ENCODE measurements around the gene SAMD4A.
A peak's percentile ranks its signal among the peaks of the same experiment; 100 is the strongest.

The SAMD4A gene

GRCh38 chr14:54652188-54652587, 85.3 kb downstream of the SAMD4A start:
- H3K36me3 ChIP-seq (ENCODE audit: control insufficient read depth, low read depth, low read length), result no peaks in the 10 kb centered on the region
- H3K27me3 ChIP-seq (ENCODE audit: control insufficient read depth, insufficient read depth, low read length), result no peaks in the 10 kb centered on the region
- H3K4me1 ChIP-seq (ENCODE audit: control insufficient read depth, low read depth, low read length), result peaks cover 30% of the 10 kb centered on the region
- peak overlapping the region; percentile 2 for H3K4me3 ChIP-seq (ENCODE audit: low read length)
- no peak overlapping the region for H3K9ac ChIP-seq (ENCODE audit: low read length)
- no peak overlapping the region for H3K27ac ChIP-seq (ENCODE audit: low read length)
- no peaks in the 10 kb centered on the region for H3K9me3 ChIP-seq (ENCODE audit: control insufficient read depth, low read depth, low read length)

- Histone ChIP-seq H3K9ac (ENCODE audit: low read length) (no peak overlapping the region), H3K36me3 (ENCODE audit: control insufficient read depth, low read depth, low read length) (no peaks in the 10 kb centered on the region), H3K4me1 (ENCODE audit: control insufficient read depth, low read depth, low read length) (peaks cover 30% of the 10 kb centered on the region), H3K9me3 (ENCODE audit: control insufficient read depth, low read depth, low read length) (no peaks in the 10 kb centered on the region), H3K27ac (ENCODE audit: low read length) (no peak overlapping the region), H3K4me3 (ENCODE audit: low read length) (no peak overlapping the region), H3K27me3 (ENCODE audit: control insufficient read depth, insufficient read depth, low read length) (no peaks in the 10 kb centered on the region)
These were observed 85.7 kb downstream of the SAMD4A start for GRCh38 chr14:54652605-54653052.

DNA sequence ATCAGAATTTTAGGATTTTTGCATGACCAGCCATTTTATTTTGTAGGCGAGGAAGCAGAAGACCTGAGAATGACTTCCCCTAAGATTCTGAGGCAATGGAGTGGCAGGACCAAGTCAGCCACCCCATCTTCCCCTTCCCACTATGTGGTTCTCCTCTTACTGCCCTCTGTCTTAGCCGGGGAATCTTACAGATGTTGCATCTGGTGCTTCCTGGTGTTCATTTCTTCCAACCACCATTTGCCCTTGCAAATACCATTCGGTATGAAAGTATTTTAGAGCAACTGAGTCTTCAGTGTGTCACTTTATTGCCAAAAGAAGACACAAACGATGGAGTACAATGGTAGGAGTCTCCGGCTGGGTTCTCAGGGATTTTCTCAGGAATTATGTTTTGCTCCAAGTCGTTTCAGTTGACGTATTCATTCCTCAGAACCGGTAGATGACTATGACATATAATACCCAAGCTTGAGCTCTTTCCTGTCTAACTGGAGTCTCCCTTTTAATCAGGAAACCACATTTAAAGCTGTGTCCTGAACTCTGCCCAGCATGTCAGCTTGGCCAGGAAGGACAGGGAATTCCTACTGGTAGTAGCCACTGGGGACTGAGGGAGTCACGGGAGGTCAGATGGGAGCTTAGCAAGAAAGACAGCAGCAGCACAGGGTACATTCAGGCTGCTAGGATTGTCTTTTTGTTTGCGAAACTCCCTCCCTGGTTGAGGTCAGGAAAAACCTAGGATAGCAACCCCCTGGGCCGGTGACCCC, 87.0 kb downstream of the SAMD4A start:
- Histone ChIP-seq H3K36me3 (ENCODE audit: control insufficient read depth, low read depth, low read length) (no peaks in the 10 kb centered on the region), H3K27ac (ENCODE audit: low read length) (no peak overlapping the region), H3K9ac (ENCODE audit: low read length) (no peak overlapping the region)

DNA sequence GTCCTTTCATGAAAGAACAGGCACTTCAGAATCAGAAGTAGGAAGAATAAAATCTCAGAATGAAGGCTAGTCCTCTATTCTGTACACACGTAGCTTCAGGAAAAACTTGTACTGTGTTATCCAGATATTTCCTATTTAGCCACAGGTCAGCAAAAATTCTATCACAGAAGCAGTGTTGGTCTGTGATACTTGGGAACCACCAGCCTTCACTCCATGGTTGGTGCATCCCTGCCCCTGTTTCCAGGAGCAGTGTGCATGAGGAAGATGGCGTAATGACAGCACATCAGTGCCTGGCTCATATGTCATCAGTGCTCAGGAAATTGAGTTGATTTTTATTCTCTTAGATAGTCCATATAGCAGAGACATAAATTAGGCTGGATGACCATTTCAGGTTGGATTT, 87.7 kb downstream of the SAMD4A start:
- Histone ChIP-seq H3K4me3 (ENCODE audit: low read length) (no peak overlapping the region), H3K4me1 (ENCODE audit: control insufficient read depth, low read depth, low read length) (peaks cover 30% of the 10 kb centered on the region), H3K27ac (ENCODE audit: low read length) (no peak overlapping the region), H3K9ac (ENCODE audit: low read length) (no peak overlapping the region), H3K36me3 (ENCODE audit: control insufficient read depth, low read depth, low read length) (no peaks in the 10 kb centered on the region), H3K9me3 (ENCODE audit: control insufficient read depth, low read depth, low read length) (no peaks in the 10 kb centered on the region), H3K27me3 (ENCODE audit: control insufficient read depth, insufficient read depth, low read length) (no peaks in the 10 kb centered on the region)

More for the DNA sequence above, 87.0 kb downstream of the SAMD4A start:
- H3K9me3 ChIP-seq (ENCODE audit: control insufficient read depth, low read depth, low read length), result no peaks in the 10 kb centered on the region
- no peak overlapping the region for H3K4me3 ChIP-seq (ENCODE audit: low read length)
- H3K4me1 ChIP-seq (ENCODE audit: control insufficient read depth, low read depth, low read length), result peaks cover 30% of the 10 kb centered on the region
- no peaks in the 10 kb centered on the region for H3K27me3 ChIP-seq (ENCODE audit: control insufficient read depth, insufficient read depth, low read length)

- Histone ChIP-seq H3K9me3 (ENCODE audit: control insufficient read depth, low read depth, low read length) (no peaks in the 10 kb centered on the region), H3K9ac (ENCODE audit: low read length) (no peak overlapping the region), H3K4me1 (ENCODE audit: control insufficient read depth, low read depth, low read length) (peaks cover 3% of the 10 kb centered on the region), H3K27me3 (ENCODE audit: control insufficient read depth, insufficient read depth, low read length) (no peaks in the 10 kb centered on the region), H3K27ac (ENCODE audit: low read length) (no peak overlapping the region), H3K36me3 (ENCODE audit: control insufficient read depth, low read depth, low read length) (no peaks in the 10 kb centered on the region), H3K4me3 (ENCODE audit: low read length) (no peak overlapping the region)
These were observed 91.9 kb downstream of the SAMD4A start for GRCh38 chr14:54658836-54659235.

DNA sequence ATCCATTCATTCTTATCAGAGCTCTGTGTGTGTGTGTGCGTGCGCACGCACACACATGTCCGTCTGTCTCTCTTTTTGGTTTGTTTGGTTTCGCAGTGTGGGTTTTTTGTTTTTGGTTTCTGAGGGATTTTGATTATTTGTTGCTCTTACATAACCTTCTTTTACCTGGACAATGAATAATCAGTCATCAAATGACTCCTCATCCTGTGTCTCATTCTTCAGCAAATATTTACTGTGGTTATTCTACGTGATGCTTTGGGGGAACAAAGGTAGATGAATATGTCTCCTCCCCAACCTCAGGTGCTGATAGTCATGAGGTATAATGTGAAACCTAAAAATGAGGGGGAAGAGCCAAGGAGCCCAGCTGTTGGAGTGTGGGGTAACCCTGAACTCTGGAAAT, 92.4 kb downstream of the SAMD4A start:
- Histone ChIP-seq H3K9me3 (ENCODE audit: control insufficient read depth, low read depth, low read length) (no peaks in the 10 kb centered on the region), H3K4me3 (ENCODE audit: low read length) (no peak overlapping the region), H3K9ac (ENCODE audit: low read length) (no peak overlapping the region), H3K4me1 (ENCODE audit: control insufficient read depth, low read depth, low read length) (no peaks in the 10 kb centered on the region), H3K27ac (ENCODE audit: low read length) (no peak overlapping the region), H3K27me3 (ENCODE audit: control insufficient read depth, insufficient read depth, low read length) (no peaks in the 10 kb centered on the region), H3K36me3 (ENCODE audit: control insufficient read depth, low read depth, low read length) (no peaks in the 10 kb centered on the region)

- H3K9me3 ChIP-seq (ENCODE audit: control insufficient read depth, low read depth, low read length), result no peaks in the 10 kb centered on the region
- no peaks in the 10 kb centered on the region for H3K4me1 ChIP-seq (ENCODE audit: control insufficient read depth, low read depth, low read length)
- H3K27ac ChIP-seq (ENCODE audit: low read length), result no peak overlapping the region
These were observed 93.7 kb downstream of the SAMD4A start for GRCh38 chr14:54660604-54661111.

DNA sequence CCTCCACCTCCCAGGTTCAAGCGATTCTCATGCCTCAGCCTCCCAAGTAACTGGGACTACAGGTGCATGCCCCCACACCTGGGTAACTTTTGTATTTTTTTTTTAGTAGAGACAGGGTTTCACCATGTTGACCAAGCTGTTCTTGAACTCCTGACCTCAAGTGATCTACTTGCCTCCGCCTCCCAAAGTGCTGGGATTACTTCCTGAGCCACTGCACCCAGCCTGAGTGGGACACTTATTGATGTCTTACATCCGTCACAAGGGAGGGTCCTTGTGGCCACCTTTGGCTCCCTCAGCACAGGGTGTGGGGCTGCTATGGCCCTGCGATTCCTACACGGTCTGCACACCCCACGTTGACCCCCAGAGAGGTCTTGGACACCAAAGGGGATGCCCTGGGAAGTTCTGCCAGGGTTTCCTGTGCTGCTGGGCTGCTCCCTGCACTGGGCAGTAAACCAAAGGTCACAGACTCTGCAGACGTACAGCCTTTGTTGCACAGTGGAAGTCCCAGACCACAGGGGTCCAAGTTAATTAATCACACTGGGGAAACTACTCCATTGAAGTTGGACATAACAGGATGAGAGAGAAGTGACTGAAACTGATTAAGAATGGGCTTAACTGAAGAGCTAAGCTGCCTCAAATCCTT, 95.7 kb downstream of the SAMD4A start:
- no peaks in the 10 kb centered on the region for H3K27me3 ChIP-seq (ENCODE audit: control insufficient read depth, insufficient read depth, low read length)
- no peak overlapping the region for H3K4me3 ChIP-seq (ENCODE audit: low read length)
- no peaks in the 10 kb centered on the region for H3K9me3 ChIP-seq (ENCODE audit: control insufficient read depth, low read depth, low read length)
- no peak overlapping the region for H3K9ac ChIP-seq (ENCODE audit: low read length)
- H3K27ac ChIP-seq (ENCODE audit: low read length), result no peak overlapping the region
- H3K4me1 ChIP-seq (ENCODE audit: control insufficient read depth, low read depth, low read length), result no peaks in the 10 kb centered on the region
- H3K36me3 ChIP-seq (ENCODE audit: control insufficient read depth, low read depth, low read length), result no peaks in the 10 kb centered on the region

More at GRCh38 chr14:54660604-54661111, 93.7 kb downstream of the SAMD4A start:
- Histone ChIP-seq H3K27me3 (ENCODE audit: control insufficient read depth, insufficient read depth, low read length) (no peaks in the 10 kb centered on the region), H3K9ac (ENCODE audit: low read length) (no peak overlapping the region), H3K4me3 (ENCODE audit: low read length) (no peak overlapping the region), H3K36me3 (ENCODE audit: control insufficient read depth, low read depth, low read length) (no peaks in the 10 kb centered on the region)

- no peak overlapping the region for H3K4me3 ChIP-seq (ENCODE audit: low read length)
- no peaks in the 10 kb centered on the region for H3K36me3 ChIP-seq (ENCODE audit: control insufficient read depth, low read depth, low read length)
- no peak overlapping the region for H3K9ac ChIP-seq (ENCODE audit: low read length)
- H3K27me3 ChIP-seq (ENCODE audit: control insufficient read depth, insufficient read depth, low read length), result no peaks in the 10 kb centered on the region
- H3K4me1 ChIP-seq (ENCODE audit: control insufficient read depth, low read depth, low read length), result no peaks in the 10 kb centered on the region
- H3K9me3 ChIP-seq (ENCODE audit: control insufficient read depth, low read depth, low read length), result no peaks in the 10 kb centered on the region
- no peak overlapping the region for H3K27ac ChIP-seq (ENCODE audit: low read length)
These were observed 98.0 kb downstream of the SAMD4A start for GRCh38 chr14:54664961-54665360.

DNA sequence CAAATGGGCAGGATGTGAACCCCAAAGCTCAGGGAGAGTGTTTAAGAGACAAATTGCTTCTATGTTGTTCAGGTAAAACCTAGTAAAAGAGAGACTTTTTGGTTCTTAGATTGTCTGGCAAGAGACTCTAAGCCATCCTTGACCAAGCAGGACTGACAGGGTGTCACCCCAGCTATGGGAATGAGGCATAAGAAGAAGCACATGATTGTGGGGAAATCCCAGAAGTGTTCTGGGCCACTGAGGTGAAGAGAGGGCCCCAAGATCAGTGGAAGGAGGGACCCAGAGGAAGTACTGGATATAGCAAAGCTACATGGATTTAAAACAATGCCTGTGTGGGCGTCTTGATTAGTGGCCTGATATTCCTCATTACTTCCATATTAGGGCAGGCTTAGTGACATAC, 99.0 kb downstream of the SAMD4A start:
- no peak overlapping the region for H3K27ac ChIP-seq (ENCODE audit: low read length)
- H3K36me3 ChIP-seq (ENCODE audit: control insufficient read depth, low read depth, low read length), result no peaks in the 10 kb centered on the region

DNA sequence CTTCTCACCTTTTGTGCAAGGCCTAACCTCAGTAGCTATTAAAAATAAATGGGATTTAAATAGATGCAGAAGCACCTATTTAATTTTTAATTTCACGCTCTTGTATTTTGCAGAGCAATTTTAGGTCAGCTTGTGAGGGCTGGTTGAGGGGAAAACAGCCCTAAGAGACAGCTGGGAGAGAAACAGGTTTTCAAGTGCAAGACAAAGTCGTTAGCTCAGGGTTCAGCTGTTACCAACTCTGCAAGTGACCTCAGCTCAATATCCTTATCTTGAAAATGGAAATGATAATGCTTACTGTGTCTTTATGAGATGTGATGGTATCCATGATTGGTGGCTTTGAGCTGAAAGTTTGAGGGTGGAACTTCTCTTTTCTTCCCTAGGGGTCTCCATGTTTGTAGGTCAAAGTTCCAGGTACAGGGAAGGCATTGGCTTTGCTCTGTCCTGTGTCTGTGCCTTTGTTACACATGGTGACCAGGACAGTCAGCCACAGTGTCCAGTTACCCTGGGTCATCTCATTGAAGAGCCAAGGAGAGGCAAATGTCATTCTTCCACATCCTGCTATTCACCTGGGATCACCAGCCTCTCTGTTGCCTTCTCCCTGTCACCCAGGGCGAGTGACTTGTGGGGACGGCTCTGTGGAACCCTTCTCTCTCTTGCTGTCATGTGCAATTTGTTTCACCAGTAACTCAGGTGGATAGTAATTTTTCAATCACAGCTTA, 100.3 kb downstream of the SAMD4A start:
- Histone ChIP-seq H3K4me3 (ENCODE audit: low read length) (no peak overlapping the region), H3K9ac (ENCODE audit: low read length) (no peak overlapping the region), H3K36me3 (ENCODE audit: control insufficient read depth, low read depth, low read length) (no peaks in the 10 kb centered on the region), H3K4me1 (ENCODE audit: control insufficient read depth, low read depth, low read length) (peaks cover 6% of the 10 kb centered on the region), H3K27ac (ENCODE audit: low read length) (no peak overlapping the region), H3K27me3 (ENCODE audit: control insufficient read depth, insufficient read depth, low read length) (no peaks in the 10 kb centered on the region), H3K9me3 (ENCODE audit: control insufficient read depth, low read depth, low read length) (no peaks in the 10 kb centered on the region)

More for the DNA sequence above, 99.0 kb downstream of the SAMD4A start:
- Histone ChIP-seq H3K4me3 (ENCODE audit: low read length) (no peak overlapping the region), H3K4me1 (ENCODE audit: control insufficient read depth, low read depth, low read length) (peaks cover 6% of the 10 kb centered on the region), H3K9ac (ENCODE audit: low read length) (no peak overlapping the region), H3K9me3 (ENCODE audit: control insufficient read depth, low read depth, low read length) (no peaks in the 10 kb centered on the region), H3K27me3 (ENCODE audit: control insufficient read depth, insufficient read depth, low read length) (no peaks in the 10 kb centered on the region)

Measured in iPS-18a (cell line).